Left ventricle myocardium superior (tissue), 1 donor: ENCODE results near the gene HDGFL3. TPM values are rescaled to one million over a fixed set of nuclear protein-coding genes. Genes with fewer than 3 reads are reported as not detected.
"Not testable (repeated sequence)": the region's sequence is repeated elsewhere in the genome, so short reads cannot be mapped to it uniquely, and the experiment has no call there.

Source experiments
- ATAC-seq: fragments of 200-7000 bp; cut with Tn5 transposase; one replicate; pipeline ENCODE4 v1.9.1; 2020; ENCODE audit warnings: mild to moderate bottlenecking, moderate library complexity
- DNase-seq: peaks from one replicate; pipeline ENCODE4 v3.0.0-alpha.2; 2020
- intact Hi-C: fragments of 100-400 bp; cut with micrococcal nuclease; formaldehyde crosslinking; loops from one replicate; pipeline ENCODE4 v1.11.0; 2022
- long read RNA-seq: library from polyadenylated mRNA; unstranded; transcript quantifications from one replicate; pipeline ENCODE4 v2.0.0, GENCODE V29; 2021
- total RNA-seq: library from RNA; stranded (reverse); fragmentation: NEBNext Ultra II Directional; extraction: Animal tissue kit (Norgen Biotek cat#: 25700); gene quantifications from one replicate; pipeline ENCODE4 v1.2.1, GENCODE V29; 2021
- donor health status: DM: no; HTN: yes; CAD: no; lungs with severe emphysema.

HDGFL3 gene
- total RNA-seq = 36.7 TPM
- long read RNA-seq, full-length matches to known transcripts = 66 of 81 reads
- long read RNA-seq, partial matches to known transcripts = 12 of 81 reads
- long read RNA-seq, other reads (novel, unspliced or antisense) = 3 of 81 reads

- ATAC-seq (peak; percentile 54), DNase-seq (peak; percentile 75)
- intact Hi-C loops = no loop called here
Observed at GRCh38 chr15:83207660-83208366, at the start of gene HDGFL3. TSS of gene HDGFL3 (minus strand) at chr15:83207823. CDS start at chr15:83207414, 409 bp downstream.

- DNase-seq (no peak), ATAC-seq (no peak)
- intact Hi-C loops = loop anchor here (10.0 kb wide), 1 partner anchor 184 kb away; no protein-coding TSS in a partner anchor
Observed at GRCh38 chr15:83250781-83251180, 43.2 kb upstream of the HDGFL3 start.

GRCh38 chr15:83249030-83249343, 41.4 kb upstream of the HDGFL3 start:
- intact Hi-C loops = no loop called here

GRCh38 chr15:83248151-83249029, 40.8 kb upstream of the HDGFL3 start:
- DNase-seq = no peak
- intact Hi-C loops = no loop called here
- peak; percentile 55 for ATAC-seq

More at GRCh38 chr15:83249030-83249343, 41.4 kb upstream of the HDGFL3 start:
- DNase-seq (no peak), ATAC-seq (no peak)

GRCh38 chr15:83243634-83244033, 36.0 kb upstream of the HDGFL3 start:
- no peak for ATAC-seq
- intact Hi-C loops = no loop called here
- no peak for DNase-seq

GRCh38 chr15:83230242-83230641, 22.6 kb upstream of the HDGFL3 start:
- intact Hi-C loops = no loop called here
- ATAC-seq = no peak
- no peak for DNase-seq

DNA sequence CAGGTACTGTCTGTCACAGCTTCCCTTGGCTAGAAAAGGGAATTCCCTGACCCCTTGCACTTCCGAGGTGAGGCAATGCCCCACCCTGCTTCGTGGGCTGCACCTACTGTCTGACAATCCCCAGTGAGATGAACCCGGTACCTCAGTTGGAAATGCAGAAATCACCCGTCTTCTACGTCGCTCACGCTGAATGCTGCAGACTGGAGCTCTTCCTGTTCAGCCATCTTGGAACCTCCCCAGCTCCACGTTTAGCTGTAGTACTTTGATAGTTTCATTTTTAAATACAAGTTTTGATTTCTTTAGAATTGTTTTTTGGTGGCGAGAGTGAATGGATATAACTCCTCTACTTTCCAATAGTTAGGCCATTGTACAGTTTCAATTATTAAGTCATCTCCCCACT, 17.8 kb upstream of the HDGFL3 start:
- intact Hi-C loops = no loop called here
- no peak for ATAC-seq

GRCh38 chr15:83221781-83222180, 14.2 kb upstream of the HDGFL3 start:
- ATAC-seq, DNase-seq, intact Hi-C loops: not testable (repeated sequence)

More for the DNA sequence above, 17.8 kb upstream of the HDGFL3 start:
- no peak for DNase-seq

DNA sequence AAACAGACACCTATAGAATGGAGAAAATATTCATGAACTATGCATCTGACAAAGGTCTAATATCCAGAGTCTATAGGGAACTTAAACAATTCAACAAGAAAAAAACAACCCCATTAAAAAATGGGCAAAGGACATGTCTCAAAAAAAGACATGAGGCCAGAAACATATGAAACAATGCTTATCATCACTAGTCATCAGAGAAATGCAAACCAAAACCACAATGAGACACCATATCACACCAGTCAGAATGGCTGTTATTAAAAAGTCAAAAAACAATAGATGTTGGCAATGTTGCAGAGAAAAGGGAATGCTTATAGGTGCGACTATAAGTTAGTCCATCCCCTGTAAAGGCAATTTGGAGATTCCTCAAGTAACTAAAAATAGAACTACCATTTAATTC, 11.4 kb upstream of the HDGFL3 start:
- DNase-seq = no peak
- no peak for ATAC-seq
- intact Hi-C loops = no loop called here

DNA sequence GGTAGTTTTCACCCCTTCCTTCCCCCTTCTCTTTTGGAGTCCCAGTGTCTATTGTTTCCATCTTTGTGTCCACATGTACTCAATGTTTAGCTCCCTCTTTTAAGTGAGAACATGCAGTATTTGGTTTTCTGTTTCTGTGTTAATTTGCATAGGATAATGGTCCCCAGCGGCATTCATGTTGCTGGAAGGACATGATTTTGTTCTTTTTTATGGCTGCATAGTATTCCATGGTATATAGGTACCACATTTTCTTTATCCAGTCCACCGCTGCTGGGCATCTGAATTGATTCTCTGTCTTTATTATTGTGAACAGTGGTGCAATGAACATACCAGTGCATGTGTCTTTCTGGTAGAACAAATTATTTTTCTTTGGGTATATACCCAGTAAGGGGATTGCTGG, 7.7 kb upstream of the HDGFL3 start:
- DNase-seq (no peak), ATAC-seq (no peak)
- intact Hi-C loops = no loop called here

DNA sequence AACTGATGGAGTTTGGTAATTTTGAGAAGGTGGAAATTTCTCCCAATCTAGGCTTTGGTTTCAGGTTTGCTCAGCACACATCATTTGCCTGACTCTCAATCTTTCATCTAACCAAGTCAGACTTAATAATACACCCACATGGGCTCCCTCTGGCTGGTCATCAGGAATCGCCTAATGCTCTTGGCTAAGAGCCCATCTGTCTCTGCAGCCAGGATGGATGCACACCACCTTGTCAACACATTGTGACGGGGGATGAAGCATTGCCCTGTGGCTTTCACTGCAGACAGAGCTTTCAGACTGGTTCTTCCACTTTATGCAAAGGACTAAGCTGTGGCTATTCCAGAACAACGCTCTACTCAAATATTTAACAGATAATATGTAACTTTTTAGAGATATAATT, 3.0 kb upstream of the HDGFL3 start:
- intact Hi-C loops = no loop called here
- no peak for DNase-seq

DNA sequence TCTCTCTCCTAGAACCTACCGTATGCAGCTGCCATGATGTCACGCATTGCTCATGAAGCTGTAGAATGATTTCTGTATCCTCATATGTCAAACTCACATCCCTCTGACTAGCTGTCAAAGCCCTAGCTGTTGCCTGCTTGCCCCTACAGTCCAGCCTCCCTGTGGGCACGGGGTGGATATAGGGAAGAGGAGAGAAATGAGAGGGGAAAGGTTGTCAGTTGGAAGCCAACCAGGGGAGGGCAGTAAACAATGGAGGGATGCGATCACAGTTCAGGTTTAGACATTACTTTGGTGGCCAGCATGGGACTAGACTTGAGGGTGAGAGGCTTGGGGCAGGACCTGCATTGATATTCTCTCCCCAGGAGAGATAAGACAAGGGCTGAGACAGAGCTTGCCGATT, 1.7 kb upstream of the HDGFL3 start:
- DNase-seq = no peak
- no peak for ATAC-seq
- intact Hi-C loops = no loop called here

More for the DNA sequence above, 3.0 kb upstream of the HDGFL3 start:
- no peak for ATAC-seq

DNA sequence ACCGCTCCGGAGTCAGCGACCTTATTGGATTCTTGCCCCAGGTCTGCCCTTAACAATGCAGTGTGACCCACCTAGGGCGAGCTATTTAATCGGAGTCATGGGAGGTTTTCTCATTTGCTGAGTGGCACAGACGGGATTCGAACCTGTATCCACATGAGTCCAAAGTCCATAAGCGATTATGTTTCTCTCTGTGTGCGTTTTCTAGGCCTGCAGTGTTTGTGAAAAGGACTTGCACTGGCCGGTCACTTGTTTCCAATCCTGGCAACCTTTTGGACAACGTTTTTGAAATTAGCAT, 691 bp upstream of the HDGFL3 start:
- intact Hi-C loops = no loop called here

DNA sequence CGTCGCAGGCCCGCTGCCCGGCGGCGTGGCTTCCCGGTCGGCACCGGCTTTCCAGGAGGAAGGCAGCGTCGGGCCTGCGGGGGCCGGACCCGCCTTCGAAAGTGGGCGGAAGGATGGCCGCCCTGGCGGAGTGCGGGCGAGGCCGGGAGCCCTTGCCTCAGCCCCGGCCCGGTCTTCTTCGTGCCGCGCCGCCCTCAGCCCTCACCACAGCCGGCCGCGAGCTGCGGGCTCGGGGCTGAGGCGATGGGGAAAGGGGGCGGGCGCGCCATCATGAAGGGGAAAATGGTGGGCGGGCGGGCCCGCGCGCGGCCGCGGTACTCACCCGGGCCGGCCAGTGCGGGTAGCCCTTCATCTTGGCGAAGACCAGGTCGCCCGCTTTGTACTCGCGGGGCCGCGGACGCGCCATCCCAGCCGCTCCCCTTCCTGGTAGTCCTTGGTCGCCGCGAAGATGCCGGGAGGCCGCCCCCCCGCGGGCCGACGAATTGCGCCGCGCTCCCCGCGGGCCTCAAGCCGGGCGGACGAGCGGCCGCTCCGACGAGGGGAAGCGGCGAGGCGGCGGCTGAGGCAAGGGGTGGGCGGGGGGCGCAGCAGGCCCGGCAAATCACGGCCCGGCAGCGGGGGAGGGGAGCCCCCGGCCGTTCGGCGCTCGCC, 489 bp downstream of the HDGFL3 start:
- ATAC-seq (peak; percentile 62), DNase-seq (peak; percentile 65)
- intact Hi-C loops = no loop called here

More for the DNA sequence above, 691 bp upstream of the HDGFL3 start:
- DNase-seq (no peak), ATAC-seq (no peak)

- peak; percentile 19 for ATAC-seq
- DNase-seq = no peak
- intact Hi-C loops = no loop called here
Observed at GRCh38 chr15:83206526-83207008, 1.1 kb downstream of the HDGFL3 start.

GRCh38 chr15:83205725-83206324, 1.8 kb downstream of the HDGFL3 start:
- intact Hi-C loops = no loop called here
- peak; percentile 9 for ATAC-seq
- no peak for DNase-seq

- intact Hi-C loops = no loop called here
- DNase-seq = no peak
- no peak for ATAC-seq
Observed at GRCh38 chr15:83204697-83205096, 2.9 kb downstream of the HDGFL3 start.

GRCh38 chr15:83203543-83203942, 4.1 kb downstream of the HDGFL3 start:
- no peak for DNase-seq
- intact Hi-C loops = no loop called here
- no peak for ATAC-seq

GRCh38 chr15:83200589-83200988, 7.0 kb downstream of the HDGFL3 start:
- intact Hi-C loops = no loop called here
- no peak for DNase-seq
- ATAC-seq = no peak
